GM21576 (cell line): ENCODE results near the gene MAP6.
"Not testable (repeated sequence)": the region's sequence is repeated elsewhere in the genome, so short reads cannot be mapped to it uniquely, and the experiment has no call there.

Source experiments
- ATAC-seq: cut with Tn5 transposase; IDR thresholded peaks from one replicate; pipeline ENCODE4 v1.9.1; 2021; ENCODE audit warnings: mild to moderate bottlenecking, moderate library complexity; ENCODE audit not compliant: unreplicated experiment

The MAP6 gene

DNA sequence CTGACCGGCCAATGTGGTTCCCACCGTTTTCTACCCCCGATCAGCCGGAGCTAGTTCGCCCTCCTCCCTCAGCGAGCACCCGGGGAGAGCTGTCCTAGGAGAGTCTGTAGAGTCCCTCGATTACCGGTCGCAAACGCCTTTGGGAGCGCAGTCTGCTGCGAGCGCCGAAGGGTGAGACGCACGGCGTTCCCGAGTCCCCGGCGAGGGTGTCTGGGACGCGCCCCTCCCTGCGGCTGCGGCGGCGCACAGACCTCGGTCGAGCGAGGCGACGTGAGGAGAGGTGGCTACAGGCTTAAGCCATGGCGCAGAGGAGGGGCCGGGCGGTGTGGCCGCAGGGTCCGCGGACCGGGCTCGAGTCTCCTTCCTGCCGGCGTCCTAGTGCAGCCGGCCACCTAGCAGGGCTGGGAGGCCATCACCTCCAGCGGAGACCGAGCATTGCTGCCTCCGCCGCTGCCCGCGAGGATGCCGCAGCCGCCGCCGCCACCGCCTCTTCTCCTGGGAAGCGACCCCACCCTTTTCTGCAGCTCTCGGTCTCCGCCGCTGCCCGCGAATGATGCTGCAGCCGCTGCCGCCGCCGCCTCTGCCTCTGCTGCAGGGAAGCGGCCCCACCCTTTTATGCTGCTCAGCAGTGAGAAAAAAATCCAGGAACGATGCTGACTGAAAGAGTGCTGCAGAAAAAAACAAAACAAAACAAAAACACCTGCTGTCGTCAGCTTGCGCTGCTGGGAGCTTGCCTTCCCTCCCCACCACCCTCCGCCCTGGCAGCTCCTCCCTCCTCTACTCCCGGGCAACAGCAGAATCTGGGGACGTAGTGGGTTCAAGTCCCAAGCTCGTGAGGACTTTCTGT lies at the start of gene MAP6:
Gene MAP6 (minus strand): TSS at position 588 of the 847 bp plus-strand sequence. CDS start 669 bp downstream, outside the sequence.
- ATAC-seq, result no peak

DNA sequence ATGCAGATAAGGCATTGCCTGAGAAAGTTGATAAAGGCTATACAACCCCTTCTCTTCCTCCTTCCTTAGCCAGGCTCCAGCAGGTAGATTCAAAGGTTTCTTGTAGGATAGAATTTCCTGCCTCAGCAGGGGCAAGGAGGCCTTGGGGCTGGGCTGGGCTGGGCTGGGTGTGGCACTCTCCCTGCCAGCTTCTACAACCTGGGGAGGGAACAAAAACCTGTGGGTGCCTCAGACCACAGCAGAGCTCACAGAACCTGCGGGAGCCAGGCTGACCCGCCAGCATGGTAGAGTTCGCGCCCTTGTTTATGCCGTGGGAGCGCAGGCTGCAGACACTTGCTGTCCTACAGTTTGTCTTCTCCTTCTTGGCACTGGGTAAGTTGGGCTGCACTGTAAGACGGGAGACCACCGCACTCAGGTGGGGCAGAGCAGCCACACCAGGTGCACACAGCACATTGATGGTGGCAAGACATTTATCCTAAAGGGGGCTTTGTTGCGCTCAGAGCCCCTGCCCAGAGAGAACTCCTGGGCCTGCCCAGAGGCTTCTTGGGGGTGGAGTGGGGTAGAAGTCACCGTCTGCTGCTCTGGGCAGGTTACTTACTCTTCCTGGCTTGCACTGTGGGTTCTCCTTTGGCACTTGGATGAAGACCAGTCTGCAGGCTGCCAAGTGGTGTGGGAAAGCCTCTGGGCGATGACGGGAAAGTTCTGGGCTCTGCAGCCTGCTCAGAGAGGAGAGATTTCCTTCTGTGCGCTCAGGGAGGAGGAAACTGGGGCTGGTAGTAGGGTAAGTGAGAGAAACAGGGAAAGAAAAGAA lies 49.0 kb upstream of the MAP6 start, which contains the start of gene MOGAT2:
Gene MOGAT2 (plus strand): TSS at position 231 of the 811 bp plus-strand sequence. CDS start 51 bp downstream, at position 282.
- no peak for ATAC-seq

DNA sequence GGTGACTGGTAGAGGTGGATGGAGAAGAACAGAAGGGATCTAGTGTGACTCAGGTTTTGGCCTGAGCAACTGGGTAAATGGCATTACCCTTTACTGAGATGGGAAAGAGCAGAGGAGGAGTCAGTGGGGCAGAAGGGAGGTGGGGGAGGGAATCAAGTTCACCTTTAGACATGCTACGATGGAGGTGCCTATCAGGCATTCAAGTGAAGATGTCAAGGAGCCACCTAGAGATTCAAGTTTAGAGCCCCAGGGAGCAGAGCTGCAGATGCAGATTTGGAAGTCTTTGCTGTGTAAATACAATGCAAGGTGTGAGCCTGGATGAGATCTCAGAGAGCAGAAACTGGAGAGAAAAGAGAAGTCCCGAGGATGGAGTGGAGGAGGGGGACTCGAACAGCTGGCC lies 47.8 kb upstream of the MAP6 start:
- ATAC-seq, result no peak

DNA sequence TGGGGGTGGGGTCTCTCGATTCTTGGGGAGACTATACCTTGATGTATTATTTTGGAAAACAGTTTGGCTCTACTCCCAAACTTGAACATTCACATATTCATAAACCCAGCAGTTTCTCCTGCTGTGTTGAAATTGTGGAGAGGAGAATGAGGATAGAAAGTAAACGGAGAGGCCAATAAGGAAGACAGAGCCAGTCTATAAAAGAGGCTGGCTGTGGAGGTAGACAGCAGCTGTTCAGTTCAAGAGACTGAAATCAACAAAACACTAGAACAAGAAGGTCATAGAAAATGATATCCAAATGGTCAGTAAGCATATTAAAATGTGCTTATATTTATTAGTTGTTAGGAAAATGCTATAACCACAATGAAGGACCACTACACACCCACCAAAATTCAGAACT lies 46.9 kb upstream of the MAP6 start:
- ATAC-seq, result no peak

DNA sequence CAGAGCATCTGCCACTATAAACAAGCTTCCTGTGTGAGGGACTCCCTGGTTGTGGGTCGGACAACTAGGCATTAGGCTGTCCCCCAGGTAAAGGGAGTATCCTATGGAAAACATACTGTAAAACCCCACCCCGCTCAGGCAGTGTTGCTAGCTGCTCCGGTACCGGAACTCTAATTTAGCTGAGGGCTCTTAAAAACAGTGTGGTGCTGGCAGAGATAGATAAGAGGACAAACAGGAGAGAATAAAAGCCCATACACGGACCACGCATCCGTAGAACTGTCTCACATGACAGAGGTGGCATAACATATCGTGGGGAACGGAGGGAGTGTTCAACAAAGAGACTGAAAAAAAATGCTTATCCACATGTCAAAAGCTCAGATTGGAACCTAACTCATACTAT lies 45.4 kb upstream of the MAP6 start:
- no peak for ATAC-seq

DNA sequence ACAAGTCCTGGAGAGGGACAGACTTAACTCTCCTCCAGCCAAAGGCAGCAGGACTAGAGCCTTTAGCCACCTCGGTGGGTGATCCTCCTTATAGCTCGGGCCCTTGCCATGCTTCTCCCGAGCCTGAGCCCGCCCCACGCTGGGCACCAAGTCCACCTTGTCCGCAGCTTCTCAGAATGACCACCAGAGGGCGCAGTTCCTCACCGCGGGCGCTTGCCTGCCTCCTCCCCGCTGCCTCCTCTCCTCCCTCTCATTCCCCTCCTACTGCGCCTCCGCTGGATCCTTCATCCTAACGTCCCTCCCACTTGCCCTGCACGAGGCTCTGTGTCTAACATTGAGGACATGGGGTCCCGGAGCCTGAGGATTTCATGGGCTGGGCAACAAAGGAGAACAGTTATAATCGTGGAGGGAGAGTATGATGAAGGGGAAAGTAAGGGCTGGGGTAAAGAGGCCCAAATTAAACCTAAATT lies 37.5 kb upstream of the MAP6 start:
- ATAC-seq, result peak; percentile 50

DNA sequence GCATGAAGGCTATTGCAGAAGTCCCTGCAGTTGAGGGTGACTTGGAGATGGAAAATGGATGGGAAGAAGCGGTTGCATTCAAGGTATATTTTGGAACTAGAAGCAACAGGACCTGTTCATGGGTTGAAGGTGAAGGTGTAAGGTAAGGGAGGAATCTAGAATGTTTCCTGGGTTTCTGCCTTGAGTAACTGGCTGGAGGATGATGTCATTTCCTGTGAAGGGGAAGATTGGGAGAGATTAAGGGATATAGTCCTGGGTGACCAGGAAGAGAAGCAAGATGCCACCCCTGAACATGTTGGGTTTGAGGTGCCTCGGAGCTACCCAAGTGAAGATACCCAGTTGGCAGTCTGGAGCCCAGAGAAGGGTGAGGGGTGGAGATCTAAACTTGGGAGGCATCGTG lies 36.7 kb upstream of the MAP6 start:
- no peak for ATAC-seq

DNA sequence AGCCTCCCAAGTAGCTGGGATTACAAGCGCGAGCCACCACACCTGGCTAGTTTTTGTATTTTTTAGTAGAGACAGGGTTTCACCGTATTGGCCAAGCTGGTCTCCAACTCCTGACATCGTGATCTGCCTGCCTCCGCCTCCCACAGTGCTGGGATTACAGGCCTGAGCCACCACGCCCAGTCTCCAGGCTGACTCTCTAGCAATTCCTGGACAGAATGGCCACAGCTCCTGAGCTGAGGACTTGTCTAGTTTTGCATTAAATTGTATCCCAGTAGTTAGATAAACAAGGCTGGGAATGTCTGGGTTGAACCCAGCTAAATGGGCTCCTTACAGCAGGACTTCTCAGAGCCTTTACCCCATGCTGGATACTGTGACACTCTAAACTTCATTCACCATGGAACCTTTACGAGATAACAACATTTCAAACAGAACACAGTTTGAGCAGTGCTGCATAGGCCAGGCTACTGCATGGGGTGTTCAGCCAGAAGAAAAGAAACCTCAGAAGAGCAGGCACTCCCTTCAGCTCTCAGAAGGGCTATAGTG lies 34.9 kb upstream of the MAP6 start:
- no peak for ATAC-seq

DNA sequence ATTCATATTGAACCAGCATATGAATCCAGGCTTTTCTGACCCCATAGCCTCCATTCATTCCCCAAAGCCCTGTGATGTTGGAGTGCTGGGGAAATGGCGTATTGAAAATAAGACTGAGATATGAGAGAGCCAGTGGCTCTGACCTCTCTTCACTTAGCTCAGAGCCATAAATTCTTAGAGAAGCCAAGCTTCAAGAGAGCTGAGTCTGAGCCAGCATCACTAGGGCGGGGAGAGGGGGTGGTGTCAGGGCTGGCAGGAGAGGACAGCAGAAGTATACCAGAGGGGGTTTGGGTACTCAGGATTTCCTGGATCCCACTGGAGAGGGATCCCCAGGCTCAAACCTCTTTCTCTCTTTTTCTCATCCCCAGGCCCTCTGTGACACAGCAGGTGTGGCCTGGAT lies 32.1 kb upstream of the MAP6 start:
- ATAC-seq, result no peak

DNA sequence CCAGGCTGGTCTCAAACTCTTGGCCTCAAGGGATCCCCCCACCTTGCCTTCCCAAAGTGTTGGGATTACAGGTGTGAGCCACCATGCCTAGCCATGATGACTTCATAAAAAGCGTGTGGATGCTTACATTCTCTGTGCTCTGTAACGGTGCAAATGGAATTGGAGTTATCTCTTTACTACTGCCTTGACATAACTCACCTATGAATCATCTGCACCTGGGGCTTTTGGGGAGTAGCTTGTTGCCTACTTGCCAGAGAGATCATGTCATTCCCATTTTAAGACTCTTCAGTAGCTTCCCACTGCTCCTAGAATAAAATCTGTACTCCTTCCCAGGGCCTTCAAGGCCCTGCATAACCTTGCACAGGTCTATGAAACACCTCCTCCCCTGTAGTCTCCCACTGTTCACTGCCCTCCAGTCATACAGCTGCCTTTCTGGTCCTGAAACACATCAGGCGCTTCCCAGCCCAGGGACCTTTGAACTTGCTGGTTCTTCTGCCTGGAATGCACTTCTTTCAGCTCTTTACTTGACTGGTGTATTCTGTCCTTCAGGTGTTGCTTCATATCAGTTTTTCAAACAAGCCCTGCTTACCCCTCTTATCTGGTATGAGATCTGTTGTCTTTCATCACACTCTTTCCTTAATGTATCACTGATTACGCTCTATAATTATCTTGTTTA lies 29.2 kb upstream of the MAP6 start:
- no peak for ATAC-seq

DNA sequence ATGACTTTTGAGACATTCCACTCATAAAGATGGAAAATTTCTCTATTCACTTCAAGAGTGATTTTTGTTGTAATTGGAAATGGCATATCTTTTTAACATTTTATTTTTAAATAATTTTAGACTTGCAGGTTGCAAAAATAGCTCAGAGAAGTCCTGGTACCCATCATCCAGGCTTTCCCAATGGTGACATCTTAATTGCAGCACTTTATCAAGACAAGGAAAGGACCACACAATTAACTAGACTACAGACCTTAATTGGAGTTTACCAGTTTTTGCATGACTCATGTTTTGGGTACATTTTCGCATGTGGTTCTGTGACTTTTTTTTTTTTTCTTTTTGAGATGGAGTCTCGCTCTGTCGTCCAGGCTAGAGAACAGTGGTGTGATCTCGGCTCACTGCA lies 23.0 kb upstream of the MAP6 start:
- ATAC-seq, result no peak

DNA sequence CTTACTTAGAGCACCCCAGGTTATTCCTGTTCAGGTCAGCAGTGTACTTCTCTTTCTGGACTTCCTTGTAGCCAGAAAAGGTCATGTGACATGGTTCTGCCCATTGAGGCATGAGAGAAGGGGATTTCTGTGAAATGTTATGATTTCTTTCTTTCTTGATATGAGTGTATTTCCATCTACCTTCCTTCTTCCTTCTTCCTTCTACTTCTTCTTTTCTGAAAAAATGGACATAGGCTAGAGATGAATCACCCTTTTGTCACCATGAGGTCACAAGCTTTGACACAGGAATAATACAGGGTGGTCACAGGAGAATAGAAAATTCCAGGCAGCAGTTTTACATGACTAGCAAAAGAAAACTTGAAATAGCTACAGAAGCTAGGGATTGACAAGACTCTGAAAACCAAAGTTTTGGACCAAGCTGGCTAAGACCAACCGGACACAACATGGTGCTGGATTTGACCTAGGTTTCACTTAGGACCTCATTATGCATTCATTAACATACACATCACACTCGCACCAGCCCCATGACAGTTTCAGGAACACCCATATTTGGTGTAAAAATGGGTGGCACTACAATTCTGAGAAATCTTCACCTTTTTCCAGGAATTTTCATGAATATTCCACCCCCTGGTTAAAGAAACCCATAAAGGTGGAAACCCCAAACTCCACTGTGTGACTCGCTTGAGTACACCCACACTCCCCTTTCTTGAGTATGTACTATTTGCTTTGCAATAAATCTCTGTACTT lies 21.2 kb upstream of the MAP6 start:
- no peak for ATAC-seq

DNA sequence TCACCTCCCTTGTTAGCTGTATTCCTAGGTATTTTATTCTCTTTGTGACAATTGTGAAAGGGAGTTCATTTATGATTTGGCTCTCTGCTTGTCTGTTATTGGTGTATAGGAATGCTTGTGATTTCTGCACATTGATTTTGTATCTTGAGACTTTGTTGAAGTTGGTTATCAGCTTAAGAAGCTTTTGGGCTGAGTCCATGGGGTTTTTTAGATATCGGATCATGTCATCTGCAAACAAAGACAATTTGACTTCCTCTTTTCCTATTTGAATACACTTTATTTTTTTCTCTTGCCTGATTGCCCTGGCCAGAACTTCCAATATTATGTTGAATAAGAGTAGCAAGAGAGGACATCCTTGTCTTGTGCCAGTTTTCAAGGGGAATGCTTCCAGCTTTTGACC lies 15.0 kb upstream of the MAP6 start:
- ATAC-seq, result not testable (repeated sequence)

DNA sequence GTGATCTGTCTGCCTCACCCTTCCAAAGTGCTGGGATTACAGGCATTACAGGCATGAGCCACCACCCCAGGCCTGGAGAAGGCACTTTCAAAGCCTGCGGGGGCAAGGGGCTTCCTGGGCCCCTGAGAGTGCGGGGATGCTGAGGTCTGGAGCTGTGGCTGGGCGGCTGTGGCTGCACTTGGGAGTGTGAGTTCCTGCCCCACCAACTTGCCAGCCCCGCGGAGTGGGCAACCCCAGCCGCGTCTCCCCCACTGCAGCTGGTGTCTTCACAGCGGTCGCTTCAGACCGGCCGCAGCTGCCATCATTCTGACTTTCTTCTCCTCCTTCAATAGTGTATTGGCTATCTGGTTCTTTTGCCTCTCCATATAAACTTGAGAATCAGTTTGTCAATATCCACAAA lies 10.7 kb upstream of the MAP6 start:
- ATAC-seq, result no peak

DNA sequence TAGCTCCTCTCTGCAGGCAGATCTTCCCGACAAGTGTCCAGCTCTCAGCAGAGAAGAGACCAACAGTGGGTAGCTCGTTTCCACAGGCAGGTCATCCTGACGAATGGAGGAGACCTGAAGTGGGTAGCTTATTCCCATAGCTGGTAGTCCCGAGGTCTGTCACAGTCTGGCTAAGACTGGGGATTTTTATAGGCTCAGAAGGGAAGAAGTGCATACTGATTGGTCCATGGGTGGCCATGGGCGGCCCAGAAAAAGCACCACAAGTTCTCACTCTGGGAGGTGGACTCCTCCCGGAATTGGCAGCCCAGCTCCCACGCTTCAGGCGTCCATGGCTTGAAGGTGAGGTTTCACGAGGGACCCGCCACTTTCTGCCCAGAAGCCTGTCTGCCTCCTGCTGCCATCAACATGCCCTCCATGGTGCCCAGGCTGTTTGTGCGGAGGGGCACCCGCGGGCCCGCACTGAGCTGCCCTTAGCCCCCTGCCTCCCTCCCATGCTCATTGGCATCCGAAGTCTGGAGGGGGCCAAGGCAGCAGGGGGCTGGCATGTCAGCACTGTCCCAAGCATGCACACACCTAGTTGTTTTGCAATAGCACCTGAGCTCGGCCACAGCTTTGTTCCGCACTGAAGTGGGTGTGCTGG lies 9.9 kb upstream of the MAP6 start:
- no peak for ATAC-seq

DNA sequence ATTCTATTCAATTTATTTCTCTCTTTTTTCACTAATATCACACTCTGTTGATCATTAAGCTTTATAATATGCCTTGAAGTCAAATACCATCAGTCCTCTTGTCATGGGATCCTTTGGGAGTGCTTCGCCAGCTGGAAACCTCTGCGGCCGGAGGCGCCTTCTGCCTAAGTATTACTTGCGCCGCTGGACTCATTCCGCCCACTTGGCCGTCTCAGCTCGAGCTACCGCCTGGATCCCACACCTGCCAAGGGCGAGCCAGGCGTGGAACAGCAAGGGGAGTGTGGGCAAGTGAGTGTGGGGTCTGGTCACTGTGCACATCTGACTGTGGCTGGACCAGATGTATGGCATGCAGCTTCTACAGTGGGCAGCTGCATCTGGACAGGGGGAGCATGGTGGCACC lies 9.1 kb upstream of the MAP6 start:
- no peak for ATAC-seq

DNA sequence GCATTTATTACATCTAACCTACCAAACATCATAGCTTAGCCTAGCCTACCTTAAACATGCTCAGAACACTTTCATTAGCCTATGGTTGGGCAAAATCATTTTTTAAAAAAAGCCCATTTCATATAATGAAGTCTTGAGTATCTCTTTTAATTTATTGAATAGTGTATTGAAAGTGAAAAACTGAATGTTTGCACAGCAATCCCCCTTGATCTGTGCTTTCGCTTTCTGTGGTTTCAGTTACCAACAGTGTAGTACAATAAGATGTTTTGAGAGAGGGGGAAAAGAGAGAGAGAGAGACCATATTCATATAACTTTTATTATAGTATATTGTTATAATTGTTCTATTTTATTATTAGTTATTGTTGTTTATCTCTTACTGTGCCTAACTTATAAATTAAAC lies 8.4 kb upstream of the MAP6 start:
- ATAC-seq, result no peak

DNA sequence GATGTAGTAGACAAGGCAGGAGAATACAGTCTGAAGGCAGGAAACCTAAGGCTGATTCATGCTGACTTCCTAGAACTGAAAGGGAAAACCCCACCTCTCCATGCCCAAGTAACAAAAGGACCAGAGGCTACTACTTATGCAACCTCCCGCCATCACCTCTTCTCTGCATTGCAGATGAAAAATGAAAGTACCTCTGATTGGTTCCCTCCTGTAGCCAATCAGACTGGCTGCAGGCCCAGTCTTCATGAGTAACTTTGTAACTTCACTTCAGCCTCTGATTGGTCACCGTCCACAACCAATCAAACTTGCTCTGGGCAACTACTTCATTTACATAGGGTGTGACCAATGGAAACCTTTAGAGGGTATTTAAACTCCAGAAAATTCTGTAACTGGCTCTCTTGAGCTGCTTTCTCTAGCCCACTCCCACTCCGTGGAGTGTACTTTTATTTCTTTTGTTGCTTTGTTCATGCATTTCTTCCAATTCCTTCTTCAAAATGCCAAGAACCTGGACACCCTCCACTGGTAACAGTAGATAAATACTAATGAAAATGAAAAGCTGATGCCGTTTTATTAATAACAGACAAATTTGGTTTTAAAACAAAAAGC lies 5.2 kb upstream of the MAP6 start:
- no peak for ATAC-seq

DNA sequence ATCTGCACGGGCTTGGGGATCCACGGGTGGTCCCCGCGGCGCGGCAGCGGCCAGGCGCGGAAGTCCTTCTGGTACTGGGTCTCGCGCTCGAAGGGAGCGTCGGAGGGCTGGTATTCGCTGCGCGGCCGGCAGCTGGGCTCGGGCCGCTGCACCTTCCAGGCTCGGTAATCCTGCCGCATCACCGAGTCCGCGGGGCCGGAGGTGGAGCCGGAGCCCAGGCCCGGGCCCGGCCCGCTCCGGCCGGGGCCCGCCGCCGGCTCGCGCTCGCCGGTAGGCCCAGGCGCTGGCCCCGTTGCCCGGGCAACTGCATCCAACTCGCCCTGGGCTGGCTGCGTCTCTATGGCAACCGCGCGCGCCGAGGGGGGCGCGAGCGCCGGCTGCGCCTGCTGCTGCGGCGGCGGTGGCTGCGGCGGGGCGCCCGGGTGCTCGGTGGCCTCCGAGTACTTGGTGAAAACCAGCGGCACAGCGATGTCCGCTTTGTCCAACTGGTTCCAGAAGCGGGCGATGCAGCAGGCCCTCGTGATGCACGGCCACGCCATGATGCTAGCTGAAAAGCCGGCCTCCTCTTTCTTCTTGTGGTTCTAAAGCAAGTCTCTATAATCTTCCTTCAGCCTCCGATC lies 897 bp downstream of the MAP6 start:
- ATAC-seq, result no peak
